ENCODE results near the gene AGA. TPM values are rescaled to one million over a fixed set of nuclear protein-coding genes. Genes with fewer than 3 reads are reported as not detected.

The AGA gene
- total and polyA plus RNA-seq, 2 of the 8 experiments (the other 6 are each of a cell fraction or from before 2014, with no cell fraction given): 8.5 to 11.6 TPM

GRCh38 chr4:177393236-177393635 lies 49.0 kb downstream of the AGA start:
- Histone ChIP-seq H4K20me1 (replicated peaks in 1 of 2; ENCODE audit: control insufficient read depth in 1 of 2, insufficient read depth in 2 of 2, low read length in 2 of 2) (no peaks in the 10 kb centered on the region), H3K14ac (ENCODE audit: insufficient read length) (no peak overlapping the region), H3K4me1 (replicated peaks in 1 of 4; ENCODE audit: control insufficient read depth in 3 of 4, insufficient read depth in 4 of 4, low read length in 3 of 4) (no peaks in the 10 kb centered on the region), H2BK20ac (ENCODE audit: low read length) (no peak overlapping the region), H2BK12ac (ENCODE audit: low read depth, low read length) (no peak overlapping the region), H3K79me2 (ENCODE audit: control insufficient read depth in 1 of 2, insufficient read depth in 2 of 2, low read length in 2 of 2) (no peaks in the 10 kb centered on the region), H3K9ac (replicated peaks in 1 of 4; ENCODE audit: extremely low read depth in 1 of 4, low read depth in 3 of 4, low read length in 3 of 4) (no peak overlapping the region), H3K4me2 (ENCODE audit: insufficient read depth in 1 of 2, low read depth in 2 of 2, low read length in 2 of 2) (no peak overlapping the region), H4K5ac (ENCODE audit: insufficient read length, low read depth, low read length) (no peak overlapping the region), H2BK5ac (ENCODE audit: low read depth, low read length) (no peak overlapping the region), H3K56ac (replicated peaks; ENCODE audit: insufficient read length, low read depth, low read length) (no peak overlapping the region), H2BK15ac (ENCODE audit: low read length) (peak overlapping the region; percentile 6; the same call in 1 of the 2 replicates), H4K8ac (ENCODE audit: extremely low read depth, insufficient read depth, low read length) (no peak overlapping the region), H2AK5ac (ENCODE audit: low read depth, low read length) (no peak overlapping the region), H3K9me3 (ENCODE audit: insufficient read depth in 2 of 2, low read depth in 1 of 2, low read length in 1 of 2) (no peaks in the 10 kb centered on the region; a peak in 1 of 4 replicates), H2BK120ac (replicated peaks; ENCODE audit: low read depth, low read length) (no peak overlapping the region), H3K79me1 (ENCODE audit: low read depth, low read length) (no peaks in the 10 kb centered on the region), H3K27ac (ENCODE audit: low read depth, low read length) (no peak overlapping the region), H2AFZ (ENCODE audit: low read length) (0 out of 2 replicates have a peak overlapping the region, but pooled peaks have one; percentile 11), H3K36me3 (ENCODE audit: control insufficient read depth in 2 of 4, insufficient read depth in 4 of 4, low read length in 3 of 4) (no peaks in the 10 kb centered on the region), H4K91ac (replicated peaks; ENCODE audit: insufficient read length, low read length) (no peak overlapping the region), H3K23ac (ENCODE audit: insufficient read length) (no peak overlapping the region), H3K27me3 (replicated peaks in 1 of 4; ENCODE audit: control insufficient read depth in 3 of 4, extremely low read depth in 1 of 4, insufficient read depth in 3 of 4, low read length in 3 of 4) (no peaks in the 10 kb centered on the region), H3K4me3 (ENCODE audit: extremely low read depth in 1 of 4, insufficient read depth in 2 of 4, low read depth in 3 of 4, low read length in 4 of 4) (no peak overlapping the region), H3K4ac (replicated peaks; ENCODE audit: insufficient read length, low read depth, low read length) (no peak overlapping the region), H3K18ac (ENCODE audit: extremely low read depth, low read length) (no peak overlapping the region), H3K23me2 (ENCODE audit: low read depth, low read length) (no peaks in the 10 kb centered on the region)
- FAIRE-seq (no peak), DNase-seq (ENCODE audit: low read depth in 1 of 2, low spot score in 2 of 2) (no peak)
- ChIA-PET POLR2A (ENCODE audit: partially characterized antibody) (interaction anchor here (1.1 kb wide), 1 partner anchor 49 kb away, joined by 3 read pairs; the partner anchor contains the start of gene AGA), CTCF (ENCODE audit: partially characterized antibody) (interaction anchor here (0.9 to 1.4 kb wide), 2 partner anchors 91 to 143 kb away, joined by 3 read pairs; no protein-coding TSS in a partner anchor)
- 77% methylated on average over 8 of the region's 8 CpGs; no CpG with 5 or more reads in 1 of the 2 experiments for WGBS, 2 experiments (ENCODE audit: extremely low coverage in 1 of 2, insufficient coverage in 1 of 2, insufficient read length in 1 of 2, insufficient replicate concordance in 2 of 2, low coverage in 1 of 2, low lambda C conversion rate in 2 of 2, missing lambda C conversion rate in 1 of 2)
- TF ChIP-seq E2F6 (IDR thresholded peaks at IDR 0.05): no peak
- no peak for TF ChIP-seq MAFK (IDR thresholded peaks at IDR 0.05; ENCODE audit: low read depth, low read length)
- no peak for TF ChIP-seq ZNF274 (IDR thresholded peaks at IDR 0.05; ENCODE audit: borderline replicate concordance, extremely low read depth, low read length)
- TF ChIP-seq CBX5 (IDR thresholded peaks at IDR 0.05; ENCODE audit: low read depth, low read length): no peak
